GM18499 (cell line): ENCODE measurements around the gene MICALL1.
A peak's percentile ranks its signal among the peaks of the same experiment; 100 is the strongest.
"Not testable (repeated sequence)": the region's sequence is repeated elsewhere in the genome, so short reads cannot be mapped to it uniquely, and the experiment has no call there.

Experiments used
- ATAC-seq: cut with Tn5 transposase; IDR thresholded peaks from one replicate; pipeline ENCODE4 v1.9.1; 2021; ENCODE audit warnings: moderate number of reproducible peaks; ENCODE audit not compliant: insufficient read depth, unreplicated experiment

Gene MICALL1

GRCh38 chr22:37953437-37954179, 47.5 kb downstream of the MICALL1 start, which contains the start of the genes C22orf23 and POLR2F:
Gene C22orf23 (minus strand): TSS chr22:37953601. CDS start chr22:37953149, 452 bp downstream.
Gene POLR2F (plus strand): TSS chr22:37953699. CDS start chr22:37953788, 89 bp downstream.
- ATAC-seq: peak; percentile 79

- no peak for ATAC-seq
These were observed 48.6 kb downstream of the MICALL1 start for GRCh38 chr22:37954686-37955085.

GRCh38 chr22:37955825-37956397, 49.8 kb downstream of the MICALL1 start:
- ATAC-seq: not testable (repeated sequence)

- ATAC-seq: no peak
These were observed 51.1 kb downstream of the MICALL1 start for GRCh38 chr22:37957232-37957631.

GRCh38 chr22:37959231-37959825, 53.2 kb downstream of the MICALL1 start:
- no peak for ATAC-seq

GRCh38 chr22:37961062-37961461, 55.0 kb downstream of the MICALL1 start:
- ATAC-seq: no peak

GRCh38 chr22:37965940-37966664, 60.0 kb downstream of the MICALL1 start:
- no peak for ATAC-seq

- ATAC-seq: no peak
These were observed 61.0 kb downstream of the MICALL1 start for GRCh38 chr22:37967147-37967546.

GRCh38 chr22:37967637-37968451, 61.7 kb downstream of the MICALL1 start:
- no peak for ATAC-seq

- ATAC-seq: no peak
These were observed 62.6 kb downstream of the MICALL1 start for GRCh38 chr22:37968452-37969251.

GRCh38 chr22:37970864-37971263, 64.8 kb downstream of the MICALL1 start:
- no peak for ATAC-seq

GRCh38 chr22:37971475-37972434, 65.7 kb downstream of the MICALL1 start:
- ATAC-seq: no peak

- ATAC-seq: no peak
These were observed 66.4 kb downstream of the MICALL1 start for GRCh38 chr22:37972527-37972926.

GRCh38 chr22:37973271-37974170, 67.4 kb downstream of the MICALL1 start:
- ATAC-seq: no peak

GRCh38 chr22:37975153-37975552, 69.1 kb downstream of the MICALL1 start:
- no peak for ATAC-seq

- ATAC-seq: not testable (repeated sequence)
These were observed 69.9 kb downstream of the MICALL1 start for GRCh38 chr22:37976022-37976421.

- ATAC-seq: no peak
These were observed 70.5 kb downstream of the MICALL1 start for GRCh38 chr22:37976547-37976946.
